Endothelial cell of umbilical vein (primary cell): ENCODE data around the gene AGRN.
"Not testable (repeated sequence)": the region's sequence is repeated elsewhere in the genome, so short reads cannot be mapped to it uniquely, and the experiment has no call there.

Experiments used
- MYC ChIP-seq: IDR thresholded peaks from one replicate; pipeline ENCODE4 v1.6.1; 2011; ENCODE audit warnings: mild to moderate bottlenecking, low read depth, low read length
- POLR2A ChIP-seq: IDR thresholded peaks from 2 replicates; pipeline ENCODE4 v1.6.1; 2012; ENCODE audit warnings: low read depth, mild to moderate bottlenecking, control low read depth, low read length
- POLR2AphosphoS5 ChIP-seq: IDR thresholded peaks from 2 replicates; pipeline ENCODE4 v1.6.1; 2012; ENCODE audit warnings: low read depth, mild to moderate bottlenecking, control low read depth, low read length, moderate library complexity; ENCODE audit not compliant: insufficient read depth
- TF ChIP-seq, protein P1 (sequence below), 2 donors: IDR thresholded peaks; 1 replicate in 1 of 2; 2 replicates in 1 of 2; pipeline ENCODE4 v1.5.1; 2011; ENCODE audit warnings: low read length in 2 of 2, mild to moderate bottlenecking in 2 of 2, moderate library complexity in 2 of 2, control low read depth in 1 of 2, inconsistent platforms in 1 of 2, low read depth in 1 of 2; ENCODE audit not compliant: insufficient read depth in 1 of 2; ENCODE audit errors: extremely low read depth in 1 of 2
- TF ChIP-seq, protein P2 (sequence below): IDR thresholded peaks from 2 replicates; pipeline ENCODE4 v1.6.1; 2011; ENCODE audit not compliant: insufficient read depth, insufficient read length

DNA sequence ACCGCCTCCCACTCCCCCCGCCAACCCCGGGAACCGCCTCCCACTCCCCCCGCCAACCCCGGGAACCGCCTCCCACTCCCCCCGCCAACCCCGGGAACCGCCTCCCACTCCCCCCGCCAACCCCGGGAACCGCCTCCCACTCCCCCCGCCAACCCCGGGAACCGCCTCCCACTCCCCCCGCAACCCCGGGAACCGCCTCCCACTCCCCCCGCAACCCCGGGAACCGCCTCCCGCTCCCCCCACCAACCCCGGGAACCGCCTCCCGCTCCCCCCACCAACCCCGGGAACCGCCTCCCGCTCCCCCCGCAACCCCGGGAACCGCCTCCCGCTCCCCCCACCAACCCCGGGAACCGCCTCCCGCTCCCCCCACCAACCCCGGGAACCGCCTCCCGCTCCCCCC is 43.1 kb upstream of the AGRN start:
- TF ChIP-seq, protein P1, sequence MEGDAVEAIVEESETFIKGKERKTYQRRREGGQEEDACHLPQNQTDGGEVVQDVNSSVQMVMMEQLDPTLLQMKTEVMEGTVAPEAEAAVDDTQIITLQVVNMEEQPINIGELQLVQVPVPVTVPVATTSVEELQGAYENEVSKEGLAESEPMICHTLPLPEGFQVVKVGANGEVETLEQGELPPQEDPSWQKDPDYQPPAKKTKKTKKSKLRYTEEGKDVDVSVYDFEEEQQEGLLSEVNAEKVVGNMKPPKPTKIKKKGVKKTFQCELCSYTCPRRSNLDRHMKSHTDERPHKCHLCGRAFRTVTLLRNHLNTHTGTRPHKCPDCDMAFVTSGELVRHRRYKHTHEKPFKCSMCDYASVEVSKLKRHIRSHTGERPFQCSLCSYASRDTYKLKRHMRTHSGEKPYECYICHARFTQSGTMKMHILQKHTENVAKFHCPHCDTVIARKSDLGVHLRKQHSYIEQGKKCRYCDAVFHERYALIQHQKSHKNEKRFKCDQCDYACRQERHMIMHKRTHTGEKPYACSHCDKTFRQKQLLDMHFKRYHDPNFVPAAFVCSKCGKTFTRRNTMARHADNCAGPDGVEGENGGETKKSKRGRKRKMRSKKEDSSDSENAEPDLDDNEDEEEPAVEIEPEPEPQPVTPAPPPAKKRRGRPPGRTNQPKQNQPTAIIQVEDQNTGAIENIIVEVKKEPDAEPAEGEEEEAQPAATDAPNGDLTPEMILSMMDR (IDR thresholded peaks at IDR 0.05; ENCODE audit: extremely low read depth in 1 of 2, insufficient read depth in 1 of 2, low read depth in 1 of 2, low read length in 2 of 2): not testable (repeated sequence)
- TF ChIP-seq MYC, POLR2AphosphoS5, POLR2A: not testable (repeated sequence)
- TF ChIP-seq, protein P2, sequence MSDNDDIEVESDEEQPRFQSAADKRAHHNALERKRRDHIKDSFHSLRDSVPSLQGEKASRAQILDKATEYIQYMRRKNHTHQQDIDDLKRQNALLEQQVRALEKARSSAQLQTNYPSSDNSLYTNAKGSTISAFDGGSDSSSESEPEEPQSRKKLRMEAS: not testable (repeated sequence)
